IMR-90 (cell line): ENCODE data around the gene CTPS2. TPM values are rescaled to one million over a fixed set of nuclear protein-coding genes. Genes with fewer than 3 reads are reported as not detected.

Experiments
- ATAC-seq: fragments of 200-7000 bp; cut with Tn5 transposase; 2 replicates; pipeline ENCODE4 v1.9.1; 2020; ENCODE audit warnings: low read depth, mild to moderate bottlenecking, moderate library complexity
- BruUV-seq: library from RNA; stranded (reverse); fragments of 400-500 nt; replicated peaks from 2 replicates; lab custom pipeline; 2021; lab: Mats Ljungman, UMichigan
- CTCF ChIA-PET: fragments of 300-600 bp; formaldehyde crosslinking; extraction: SDS; loops from one replicate; lab custom pipeline; 2021; ENCODE audit warnings: antibody characterized with exemption; lab: Yijun Ruan, JAX
- POLR2A ChIA-PET: fragments of 300-600 bp; sonication (Branson Sonifier 250); formaldehyde crosslinking; loops from one replicate; lab custom pipeline; 2022; ENCODE audit warnings: antibody characterized with exemption; ENCODE audit not compliant: unreplicated experiment; lab: Charles Lee
- DNase-seq: peaks from one replicate; pipeline ENCODE4 v3.0.0; 2013
- H2AFZ ChIP-seq: replicated peaks from 2 replicates; pipeline ENCODE3; 2013; ENCODE audit warnings: low read length, mild to moderate bottlenecking; ENCODE audit not compliant: poor library complexity
- H2AK5ac ChIP-seq: 2 replicates; pipeline ENCODE4 v1.6.1; 2013; ENCODE audit warnings: low read depth, low read length, inconsistent platforms
- H2AK9ac ChIP-seq: replicated peaks from 2 replicates; pipeline ENCODE3; 2013; ENCODE audit warnings: mild to moderate bottlenecking, low read depth, low read length, moderate library complexity; ENCODE audit not compliant: poor library complexity
- H2BK120ac ChIP-seq: 2 replicates; pipeline ENCODE4 v1.6.1; 2013; ENCODE audit warnings: low read depth, low read length, inconsistent platforms
- H2BK15ac ChIP-seq: 3 replicates; pipeline ENCODE4 v1.6.1; 2013; ENCODE audit warnings: low read depth, low read length, inconsistent platforms
- H2BK20ac ChIP-seq: 2 replicates; pipeline ENCODE4 v1.6.1; 2013; ENCODE audit warnings: low read depth, mild to moderate bottlenecking, inconsistent platforms, low read length, moderate library complexity
- H2BK5ac ChIP-seq: 2 replicates; pipeline ENCODE4 v1.6.1; 2013; ENCODE audit warnings: mild to moderate bottlenecking, low read depth, low read length, inconsistent platforms; ENCODE audit not compliant: poor library complexity, severe bottlenecking
- H3K14ac ChIP-seq: replicated peaks from 2 replicates; pipeline ENCODE4 v1.6.1; 2013; ENCODE audit warnings: low read depth, low read length, inconsistent platforms
- H3K18ac ChIP-seq: 2 replicates; pipeline ENCODE4 v1.6.1; 2013; ENCODE audit warnings: low read depth, low read length, control low read depth
- H3K23ac ChIP-seq: 2 replicates; pipeline ENCODE4 v1.6.1; 2013; ENCODE audit warnings: low read depth, low read length, inconsistent platforms
- H3K27ac ChIP-seq: 2 replicates; pipeline ENCODE4 v1.5.1; 2013; ENCODE audit warnings: mild to moderate bottlenecking, control low read depth, low read length; ENCODE audit not compliant: insufficient read depth
- H3K27me3 ChIP-seq: 2 replicates; pipeline ENCODE4 v1.6.1; 2013; ENCODE audit warnings: low read length; ENCODE audit not compliant: control insufficient read depth, insufficient read depth
- H3K36me3 ChIP-seq: 2 replicates; pipeline ENCODE4 v1.6.1; 2013; ENCODE audit warnings: low read length, mixed read lengths; ENCODE audit not compliant: control insufficient read depth, insufficient read depth
- H3K4ac ChIP-seq: 2 replicates; pipeline ENCODE4 v1.6.1; 2013; ENCODE audit warnings: low read depth, low read length, inconsistent platforms
- H3K4me1 ChIP-seq: 2 replicates; pipeline ENCODE4 v1.6.1; 2013; ENCODE audit warnings: low read length, mixed read lengths; ENCODE audit not compliant: control insufficient read depth, insufficient read depth
- H3K4me2 ChIP-seq: 2 replicates; pipeline ENCODE4 v1.6.1; 2013; ENCODE audit warnings: low read depth, mild to moderate bottlenecking, control low read depth, low read length, moderate library complexity
- H3K4me3 ChIP-seq: 2 replicates; pipeline ENCODE4 v1.5.1; 2013; ENCODE audit warnings: low read depth, mild to moderate bottlenecking, control low read depth, low read length, moderate library complexity; ENCODE audit not compliant: insufficient read depth
- H3K56ac ChIP-seq: 2 replicates; pipeline ENCODE4 v1.6.1; 2013; ENCODE audit warnings: low read length, inconsistent platforms; ENCODE audit not compliant: insufficient read depth; ENCODE audit errors: extremely low read depth
- H3K79me1 ChIP-seq, 2 experiments: 2 replicates each; pipeline ENCODE4 v1.6.1; 2013; ENCODE audit warnings: low read length in 2 of 2, inconsistent platforms in 1 of 2, low read depth in 1 of 2
- H3K9ac ChIP-seq: 2 replicates; pipeline ENCODE4 v1.6.1; 2013; ENCODE audit warnings: low read depth, low read length, control low read depth
- H3K9me1 ChIP-seq: 2 replicates; pipeline ENCODE4 v1.6.1; 2013; ENCODE audit warnings: low read length, inconsistent platforms; ENCODE audit not compliant: insufficient read depth
- H3K9me3 ChIP-seq: 2 replicates; pipeline ENCODE4 v1.6.1; 2013; ENCODE audit warnings: low read length; ENCODE audit not compliant: control insufficient read depth, insufficient read depth
- H4K20me1 ChIP-seq: 2 replicates; pipeline ENCODE4 v1.6.1; 2013; ENCODE audit warnings: low read length, inconsistent platforms; ENCODE audit not compliant: insufficient read depth
- H4K5ac ChIP-seq: 2 replicates; pipeline ENCODE4 v1.6.1; 2013; ENCODE audit warnings: mild to moderate bottlenecking, low read depth, low read length, control low read depth
- H4K8ac ChIP-seq, 2 experiments: 2 replicates each; pipeline ENCODE4 v1.6.1; 2013; ENCODE audit warnings: low read depth in 2 of 2, low read length in 2 of 2, control low read depth in 1 of 2, inconsistent platforms in 1 of 2
- H4K91ac ChIP-seq: 2 replicates; pipeline ENCODE4 v1.6.1; 2013; ENCODE audit warnings: low read depth, low read length, inconsistent platforms; ENCODE audit not compliant: insufficient read depth
- RAD21 ChIP-seq: IDR thresholded peaks from 2 replicates; pipeline ENCODE4 v1.6.1; 2012; ENCODE audit warnings: low read length, improper control_type of control experiment
- WGBS, 2 experiments: methylation state at CpG; one replicate each; pipeline versions ENCODE4 v1.1.5 to v1.1.7; 2013; ENCODE audit warnings: missing lambda C conversion rate in 2 of 2; ENCODE audit not compliant: insufficient read length in 1 of 2; ENCODE audit errors: extremely low coverage in 2 of 2; 5-methylcytosine and 5-hydroxymethylcytosine counted together
- dilution Hi-C: fragments of 300-500 bp; cut with HindIII; formaldehyde crosslinking; loops from one replicate; pipeline ENCODE4 v1.14.3; 2018; ENCODE audit warnings: low sequenced_read_pairs; ENCODE audit not compliant: unreplicated experiment
- in situ Hi-C: fragments of 300-500 bp; cut with MboI; formaldehyde crosslinking; loops from 3 replicates; pipeline ENCODE4 v1.14.3; 2019; ENCODE audit warnings: low sequenced_read_pairs, inconsistent platforms, mixed read lengths
- intact Hi-C: fragments of 100-400 bp; cut with micrococcal nuclease; formaldehyde crosslinking; loops from 2 replicates; pipeline ENCODE4 v1.10.0; 2022
- polyA plus RNA-seq, 3 experiments: library from polyadenylated mRNA; depleted of rRNA; stranded (reverse); fragments of >200 nt; gene quantifications; 2 replicates each; pipeline ENCODE4 v1.2.3, GENCODE V29; 2012; ENCODE audit warnings: low replicate concordance in 1 of 3
- total RNA-seq: library from RNA; depleted of rRNA; stranded (reverse); fragments of >200 nt; gene quantifications from 2 replicates; pipeline ENCODE4 v1.2.3, GENCODE V29; 2012

CTPS2 gene
- total and polyA plus RNA-seq, 2 of the 4 experiments (the other 2 are of a cell fraction), result 6.0 to 13.1 TPM

DNA sequence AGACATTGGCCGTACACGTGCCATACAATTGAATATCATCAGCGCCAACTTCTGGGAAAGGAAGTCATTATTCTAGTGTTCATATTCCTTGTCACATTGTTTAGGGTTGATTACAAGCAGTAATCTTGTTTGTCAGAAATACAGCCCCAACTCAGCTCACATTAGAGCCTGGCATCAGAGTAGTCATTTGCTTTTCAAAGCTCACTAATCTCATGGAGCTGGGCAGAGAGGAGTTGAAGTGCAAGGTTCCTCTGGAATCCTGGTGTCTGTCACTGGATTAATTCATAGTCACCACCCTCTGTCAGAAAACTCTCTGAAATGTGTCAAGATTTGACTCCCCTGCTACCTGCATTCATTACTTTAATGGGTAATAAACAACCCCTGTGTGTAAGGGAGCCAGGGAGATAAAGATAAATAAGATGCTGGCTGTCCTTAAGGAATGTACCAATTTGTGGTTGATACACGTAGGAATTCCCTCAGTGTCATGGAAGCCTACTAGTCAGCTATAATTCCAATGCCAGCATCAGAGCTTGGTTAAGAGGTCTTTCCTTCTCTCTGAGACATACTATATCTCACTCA lies 106.2 kb downstream of the CTPS2 start:
- CTCF ChIA-PET, result interaction anchor here (0.9 to 1.5 kb wide), 2 partner anchors 58 to 170 kb away, joined by 4 read pairs; no protein-coding TSS in a partner anchor
- TF ChIP-seq RAD21, result no peak
- BruUV-seq, result no TSS peak
- Histone ChIP-seq H2BK120ac (peak overlapping the region; percentile 71), H4K8ac (peak overlapping the region in 1 of 2 experiments; percentile 40; a peak in 1 of 4 replicates), H2BK5ac (no peak overlapping the region), H3K27me3 (no peaks in the 10 kb centered on the region), H2AK9ac (no peak overlapping the region), H3K9ac (no peak overlapping the region), H4K5ac (peak overlapping the region; percentile 16; the same call in 1 of the 2 replicates), H3K4me1 (peaks cover 3% of the 10 kb centered on the region; the same call in 1 of the 2 replicates), H3K4ac (peak overlapping the region; percentile 43; the same call in 1 of the 2 replicates), H3K14ac (peak overlapping the region; percentile 41), H3K4me3 (no peak overlapping the region), H3K56ac (no peak overlapping the region), H4K20me1 (no peaks in the 10 kb centered on the region), H3K79me1 (no peaks in the 10 kb centered on the region; a peak in 2 of 4 replicates), H3K9me3 (no peaks in the 10 kb centered on the region), H2BK20ac (peak overlapping the region; percentile 67; the same call in 1 of the 2 replicates), H3K36me3 (peaks cover 3% of the 10 kb centered on the region), H2AK5ac (peak overlapping the region; percentile 8), H3K27ac (no peak overlapping the region), H3K18ac (peak overlapping the region; percentile 67; the same call in 1 of the 2 replicates), H2AFZ (no peak overlapping the region), H3K23ac (no peak overlapping the region; the same call in 1 of the 2 replicates), H2BK15ac (no peak overlapping the region; the same call in 2 of the 3 replicates), H4K91ac (peak overlapping the region; percentile 15; the same call in 1 of the 2 replicates), H3K4me2 (no peak overlapping the region), H3K9me1 (no peaks in the 10 kb centered on the region)
- DNase-seq (no peak), ATAC-seq (no peak)
- 90% methylated on average over 2 of the region's 4 CpGs; no CpG with 5 or more reads in 1 of the 2 experiments for WGBS, 2 experiments
- dilution Hi-C loops, result no loop called here
- intact Hi-C loops, result no loop called here
- in situ Hi-C loops, result no loop called here
- POLR2A ChIA-PET, result no interaction called here
